Esophagus muscularis mucosa (tissue), 4 donors: ENCODE measurements around the gene CDHR5. TPM values are rescaled to one million over a fixed set of nuclear protein-coding genes. Genes with fewer than 3 reads are reported as not detected.
"Not testable (repeated sequence)": the region's sequence is repeated elsewhere in the genome, so short reads cannot be mapped to it uniquely, and the experiment has no call there.

Source experiments
- DNase-seq: peaks from one replicate; pipeline ENCODE4 v3.0.0-alpha.2; 2017; ENCODE audit errors: extremely low spot score
- H3K27ac ChIP-seq, 4 donors: fragments of 200-600 bp; sonication (generic); replicated peaks in 1 of 4; 1 replicate in 3 of 4; 2 replicates in 1 of 4; pipeline ENCODE4 v1.5.1; 2016 to 2019; ENCODE audit warnings: mild to moderate bottlenecking in 1 of 4
- H3K27me3 ChIP-seq, 4 donors: fragments of 200-600 bp; sonication (generic); one replicate each; pipeline versions ENCODE4 v1.5.1 to v1.6.0; 2016 to 2019
- H3K36me3 ChIP-seq, 4 donors: fragments of 200-600 bp; sonication (generic); one replicate each; pipeline ENCODE4 v1.5.1; 2016 to 2019
- H3K4me1 ChIP-seq, 4 donors: fragments of 200-600 bp; sonication (generic); one replicate each; pipeline ENCODE4 v1.5.1; 2016 to 2019
- H3K4me3 ChIP-seq, 4 donors: fragments of 200-600 bp; sonication (generic); 1 replicate in 2 of 4; 2 replicates in 2 of 4; pipeline ENCODE4 v1.5.1; 2016 to 2019; ENCODE audit warnings: mild to moderate bottlenecking in 4 of 4, moderate library complexity in 1 of 4
- H3K9me3 ChIP-seq, 4 donors: fragments of 200-600 bp; sonication (generic); 1 replicate in 3 of 4; 2 replicates in 1 of 4; pipeline ENCODE4 v1.5.1; 2016 to 2019
- EP300 ChIP-seq: sonication (generic); formaldehyde crosslinking; IDR thresholded peaks from one replicate; pipeline ENCODE4 v1.6.1; 2017; ENCODE audit warnings: antibody characterized with exemption
- POLR2A ChIP-seq: fragments of 450-650 bp; IDR thresholded peaks from one replicate; pipeline ENCODE4 v1.6.1; 2017; ENCODE audit warnings: antibody characterized with exemption, moderate library complexity, mild to moderate bottlenecking, low read depth
- POLR2AphosphoS5 ChIP-seq, 2 donors: sonication (generic); formaldehyde crosslinking; IDR thresholded peaks; one replicate each; pipeline ENCODE4 v1.6.1; 2017; ENCODE audit warnings: antibody characterized with exemption in 2 of 2
- WGBS: methylation state at CpG from one replicate; pipeline ENCODE4 v1.1.5; 2018; 5-methylcytosine and 5-hydroxymethylcytosine counted together
- intact Hi-C: fragments of 100-400 bp; cut with DNase I; formaldehyde crosslinking; loops from one replicate; pipeline ENCODE4 v1.15.1; 2023
- total RNA-seq, 4 donors: library from RNA; depleted of rRNA; stranded (reverse); fragments of >200 nt; gene quantifications; one replicate each; pipeline versions ENCODE4 v1.1.0 to v1.2.1, GENCODE V29; 2016
- TF ChIP-seq, protein P1 (sequence below), 3 experiments: fragments of 200-600 bp in 2 of 3; fragments of 450-650 bp in 1 of 3; sonication (generic) in 2 of 3; IDR thresholded peaks; one replicate each; pipeline ENCODE4 v1.5.1; 2017 to 2019; ENCODE audit warnings: antibody characterized with exemption in 3 of 3, mild to moderate bottlenecking in 2 of 3, moderate library complexity in 1 of 3

CDHR5 gene
- total RNA-seq, 4 donors from 2014 or later: 1.3 TPM; not detected in 3

GRCh38 chr11:653837-654236, 29.1 kb upstream of the CDHR5 start:
- Histone ChIP-seq H3K27ac (no peak overlapping the region), H3K36me3 (peaks cover 12 to 75% (median 33%) of the 10 kb centered on the region in 4 donors), H3K4me3 (no peak overlapping the region), H3K9me3 (no peaks in the 10 kb centered on the region), H3K4me1 (no peaks in the 10 kb centered on the region), H3K27me3 (no peaks in the 10 kb centered on the region)
- intact Hi-C loops: no loop called here
- no peak for DNase-seq
- TF ChIP-seq, protein P1, sequence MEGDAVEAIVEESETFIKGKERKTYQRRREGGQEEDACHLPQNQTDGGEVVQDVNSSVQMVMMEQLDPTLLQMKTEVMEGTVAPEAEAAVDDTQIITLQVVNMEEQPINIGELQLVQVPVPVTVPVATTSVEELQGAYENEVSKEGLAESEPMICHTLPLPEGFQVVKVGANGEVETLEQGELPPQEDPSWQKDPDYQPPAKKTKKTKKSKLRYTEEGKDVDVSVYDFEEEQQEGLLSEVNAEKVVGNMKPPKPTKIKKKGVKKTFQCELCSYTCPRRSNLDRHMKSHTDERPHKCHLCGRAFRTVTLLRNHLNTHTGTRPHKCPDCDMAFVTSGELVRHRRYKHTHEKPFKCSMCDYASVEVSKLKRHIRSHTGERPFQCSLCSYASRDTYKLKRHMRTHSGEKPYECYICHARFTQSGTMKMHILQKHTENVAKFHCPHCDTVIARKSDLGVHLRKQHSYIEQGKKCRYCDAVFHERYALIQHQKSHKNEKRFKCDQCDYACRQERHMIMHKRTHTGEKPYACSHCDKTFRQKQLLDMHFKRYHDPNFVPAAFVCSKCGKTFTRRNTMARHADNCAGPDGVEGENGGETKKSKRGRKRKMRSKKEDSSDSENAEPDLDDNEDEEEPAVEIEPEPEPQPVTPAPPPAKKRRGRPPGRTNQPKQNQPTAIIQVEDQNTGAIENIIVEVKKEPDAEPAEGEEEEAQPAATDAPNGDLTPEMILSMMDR (IDR thresholded peaks at IDR 0.05): no peak
- no peak for TF ChIP-seq POLR2AphosphoS5 (IDR thresholded peaks at IDR 0.05)
- no peak for TF ChIP-seq POLR2A
- no peak for TF ChIP-seq EP300
- whole genome bisulfite sequencing: 88% methylated on average over 15 of the region's 15 CpGs

GRCh38 chr11:653136-653535, 28.4 kb upstream of the CDHR5 start:
- not testable (repeated sequence) for H3K4me1 ChIP-seq

DNA sequence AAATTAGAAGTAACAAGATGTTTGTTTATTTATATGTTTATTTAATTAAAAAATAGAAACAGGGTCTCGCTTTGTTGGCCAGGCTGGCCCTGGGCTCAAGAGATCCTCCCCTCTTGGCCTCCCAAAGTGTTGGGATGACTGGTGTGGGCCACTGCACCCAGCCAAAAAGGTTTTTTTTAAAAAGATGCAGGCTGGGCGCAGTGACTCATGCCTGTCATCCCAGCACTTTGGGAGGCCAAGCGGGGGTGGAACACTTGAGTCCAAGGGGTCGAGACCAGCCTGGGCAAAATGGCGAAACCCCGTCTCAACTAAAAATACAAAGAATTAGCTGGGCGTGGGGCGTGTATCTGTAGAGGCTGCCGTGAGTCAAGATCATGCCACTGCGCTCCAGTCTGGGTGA, 25.7 kb upstream of the CDHR5 start:
- intact Hi-C loops: no loop called here
- no peak for TF ChIP-seq POLR2AphosphoS5 (IDR thresholded peaks at IDR 0.05)
- TF ChIP-seq EP300: no peak
- TF ChIP-seq, protein P1 (IDR thresholded peaks at IDR 0.05): no peak
- TF ChIP-seq POLR2A: no peak
- Histone ChIP-seq H3K9me3 (no peaks in the 10 kb centered on the region), H3K4me1 (no peaks in the 10 kb centered on the region), H3K27me3 (no peaks in the 10 kb centered on the region), H3K36me3 (peaks cover 4 to 69% (median 25%) of the 10 kb centered on the region in 4 donors), H3K4me3 (no peak overlapping the region), H3K27ac (no peak overlapping the region)
- 90% methylated on average over 10 of the region's 10 CpGs for WGBS
- no peak for DNase-seq

More at GRCh38 chr11:653136-653535, 28.4 kb upstream of the CDHR5 start:
- 89% methylated on average over 14 of the region's 14 CpGs for WGBS
- DNase-seq, H3K4me3 ChIP-seq, H3K9me3 ChIP-seq, H3K27ac ChIP-seq, intact Hi-C loops, H3K27me3 ChIP-seq: not testable (repeated sequence)
- peaks cover 12 to 69% (median 26%) of the 10 kb centered on the region in 4 donors for H3K36me3 ChIP-seq

DNA sequence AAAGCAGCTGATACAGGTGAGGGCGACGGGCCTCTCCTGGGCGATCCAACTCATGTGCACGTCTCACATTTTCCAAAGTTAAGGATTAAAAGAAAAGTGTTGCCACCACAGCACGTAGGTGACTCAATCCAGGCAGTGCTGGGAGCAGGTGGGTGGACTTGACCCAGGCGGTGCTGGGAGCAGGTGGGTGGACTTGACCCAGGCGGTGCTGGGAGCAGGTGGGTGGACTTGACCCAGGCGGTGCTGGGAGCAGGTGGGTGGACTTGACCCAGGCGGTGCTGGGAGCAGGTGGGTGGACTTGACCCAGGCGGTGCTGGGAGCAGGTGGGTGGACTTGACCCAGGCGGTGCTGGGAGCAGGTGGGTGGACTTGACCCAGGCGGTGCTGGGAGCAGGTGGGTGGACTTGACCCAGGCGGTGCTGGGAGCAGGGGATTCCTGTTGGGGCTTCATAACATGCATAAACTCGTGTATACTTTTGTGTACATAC, 23.0 kb upstream of the CDHR5 start:
- H3K4me1 ChIP-seq, H3K27me3 ChIP-seq, H3K27ac ChIP-seq, DNase-seq, H3K4me3 ChIP-seq, H3K9me3 ChIP-seq, intact Hi-C loops: not testable (repeated sequence)
- WGBS: 90% methylated on average over 9 of the region's 14 CpGs
- peaks cover 4 to 66% (median 33%) of the 10 kb centered on the region in 4 donors for H3K36me3 ChIP-seq

DNA sequence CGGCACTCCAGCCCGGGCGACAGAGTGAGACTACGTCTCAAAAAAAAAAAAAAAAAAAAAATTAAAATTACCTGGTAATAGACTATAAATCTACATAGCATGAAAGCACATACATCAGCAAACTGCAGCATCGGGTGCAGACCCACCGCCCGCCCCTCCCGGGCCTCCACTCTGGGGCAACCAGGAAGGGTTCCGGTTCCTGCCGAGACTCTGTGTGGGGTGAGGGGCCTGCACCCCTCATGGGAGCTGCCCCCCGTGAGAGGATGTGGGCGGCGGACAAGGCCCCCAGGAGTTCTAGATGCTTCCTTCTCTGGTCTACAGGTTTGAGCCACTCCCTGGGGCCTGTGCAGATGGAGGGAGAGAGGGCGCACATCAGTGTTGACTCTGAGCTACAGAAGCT, 21.5 kb upstream of the CDHR5 start:
- intact Hi-C loops: no loop called here
- 82% methylated on average over 14 of the region's 14 CpGs for WGBS
- Histone ChIP-seq H3K27me3 (no peaks in the 10 kb centered on the region), H3K4me3 (no peak overlapping the region), H3K27ac (no peak overlapping the region), H3K4me1 (no peaks in the 10 kb centered on the region), H3K9me3 (no peaks in the 10 kb centered on the region), H3K36me3 (peaks cover 5 to 75% (median 41%) of the 10 kb centered on the region in 4 donors)
- no peak for DNase-seq
- TF ChIP-seq POLR2A: no peak
- no peak for TF ChIP-seq POLR2AphosphoS5 (IDR thresholded peaks at IDR 0.05)
- TF ChIP-seq EP300: no peak
- TF ChIP-seq, protein P1 (IDR thresholded peaks at IDR 0.05): no peak

GRCh38 chr11:645536-645935, 20.8 kb upstream of the CDHR5 start:
- peaks cover 0 to 3% (median 0%) of the 10 kb centered on the region in 4 donors for H3K27me3 ChIP-seq
- DNase-seq: no peak
- intact Hi-C loops: no loop called here
- peaks cover 0 to under 1% (median 0%) of the 10 kb centered on the region in 4 donors for H3K4me1 ChIP-seq
- H3K27ac ChIP-seq: no peak overlapping the region
- 85% methylated on average over 16 of the region's 16 CpGs for WGBS
- TF ChIP-seq POLR2AphosphoS5 (IDR thresholded peaks at IDR 0.05) (no peak), POLR2A (no peak), EP300 (no peak)
- TF ChIP-seq, protein P1 (IDR thresholded peaks at IDR 0.05): no peak
- H3K36me3 ChIP-seq: peaks cover 5 to 75% (median 40%) of the 10 kb centered on the region in 4 donors
- H3K9me3 ChIP-seq: no peaks in the 10 kb centered on the region
- H3K4me3 ChIP-seq: no peak overlapping the region
